ENCODE measurements around the gene NLRP9.

NLRP9 gene

DNA sequence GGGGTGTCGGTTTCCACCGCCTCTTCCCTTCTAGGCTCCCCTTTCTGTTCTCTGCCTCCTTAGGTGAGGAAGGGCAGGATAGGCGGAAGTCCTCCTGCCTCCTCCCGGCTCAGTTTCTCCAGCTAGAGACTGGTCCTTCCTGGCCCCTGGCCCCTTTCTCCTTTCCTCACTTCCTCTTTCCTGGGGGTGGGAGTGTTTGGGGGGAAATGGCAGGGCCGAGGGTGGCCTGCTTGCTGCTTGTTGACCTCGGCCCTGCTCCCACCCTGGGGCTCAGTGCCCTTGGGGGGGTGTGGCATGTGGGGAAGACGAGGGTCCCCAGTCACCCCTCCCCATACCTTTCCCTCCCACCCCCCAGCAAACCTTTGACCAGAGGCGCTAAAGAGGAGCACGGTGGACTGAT, 78.4 kb downstream of the NLRP9 start:
- TF ChIP-seq, protein P1, sequence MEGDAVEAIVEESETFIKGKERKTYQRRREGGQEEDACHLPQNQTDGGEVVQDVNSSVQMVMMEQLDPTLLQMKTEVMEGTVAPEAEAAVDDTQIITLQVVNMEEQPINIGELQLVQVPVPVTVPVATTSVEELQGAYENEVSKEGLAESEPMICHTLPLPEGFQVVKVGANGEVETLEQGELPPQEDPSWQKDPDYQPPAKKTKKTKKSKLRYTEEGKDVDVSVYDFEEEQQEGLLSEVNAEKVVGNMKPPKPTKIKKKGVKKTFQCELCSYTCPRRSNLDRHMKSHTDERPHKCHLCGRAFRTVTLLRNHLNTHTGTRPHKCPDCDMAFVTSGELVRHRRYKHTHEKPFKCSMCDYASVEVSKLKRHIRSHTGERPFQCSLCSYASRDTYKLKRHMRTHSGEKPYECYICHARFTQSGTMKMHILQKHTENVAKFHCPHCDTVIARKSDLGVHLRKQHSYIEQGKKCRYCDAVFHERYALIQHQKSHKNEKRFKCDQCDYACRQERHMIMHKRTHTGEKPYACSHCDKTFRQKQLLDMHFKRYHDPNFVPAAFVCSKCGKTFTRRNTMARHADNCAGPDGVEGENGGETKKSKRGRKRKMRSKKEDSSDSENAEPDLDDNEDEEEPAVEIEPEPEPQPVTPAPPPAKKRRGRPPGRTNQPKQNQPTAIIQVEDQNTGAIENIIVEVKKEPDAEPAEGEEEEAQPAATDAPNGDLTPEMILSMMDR (IDR thresholded peaks at IDR 0.05; ENCODE audit: insufficient read depth, low read depth, low read length, missing control alignments): no peak
- H3K4me3 ChIP-seq (ENCODE audit: low read depth, low read length): no peak overlapping the region
- DNase-seq (ENCODE audit: low read depth): no peak

DNA sequence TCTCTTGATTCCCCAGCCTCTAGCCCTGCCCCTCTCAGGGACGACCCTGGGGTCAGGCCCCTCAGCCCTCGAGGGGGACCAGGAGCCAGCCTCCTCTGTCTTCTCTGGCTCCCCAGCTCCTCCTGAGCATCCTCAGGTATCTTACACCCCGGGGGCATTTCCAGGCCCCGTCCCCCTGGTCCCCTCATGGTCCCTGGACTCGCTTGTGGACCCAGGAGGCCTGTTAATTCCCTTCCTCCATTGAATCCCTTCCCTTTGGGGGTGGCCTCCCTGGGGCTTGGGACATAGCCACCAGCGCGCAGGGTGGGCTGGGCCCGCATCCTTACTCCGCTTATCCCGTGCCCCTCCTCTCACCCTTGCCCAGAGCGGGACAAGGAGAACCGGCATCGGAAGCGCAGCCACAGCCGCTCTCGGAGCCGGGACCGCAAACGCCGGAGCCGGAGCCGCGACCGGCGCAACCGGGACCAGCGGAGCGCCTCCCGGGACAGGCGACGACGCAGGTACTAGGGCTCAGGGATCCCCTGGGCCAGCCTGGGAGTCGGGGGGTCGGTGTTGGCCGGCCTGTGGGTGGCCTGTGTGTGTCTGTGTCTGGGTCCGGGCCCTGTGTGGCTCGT, 79.2 kb downstream of the NLRP9 start:
- H3K4me3 ChIP-seq (ENCODE audit: low read depth, low read length): no peak overlapping the region
- no peak for DNase-seq (ENCODE audit: low read depth)
- TF ChIP-seq, protein P1 (IDR thresholded peaks at IDR 0.05; ENCODE audit: insufficient read depth, low read depth, low read length, missing control alignments): no peak

Measured in GM12865 (cell line).